ENCODE measurements around the gene LRRC56. TPM values are rescaled to one million over a fixed set of nuclear protein-coding genes. Genes with fewer than 3 reads are reported as not detected.

Gene LRRC56
- total RNA-seq, 2 experiments from 2014 or later = 2.4 TPM

- Histone ChIP-seq H3K4me1 (ENCODE audit: insufficient read depth, low read length) (peaks cover 40% of the 10 kb centered on the region), H3K4me3 (ENCODE audit: low read length) (peak overlapping the region; percentile 7), H3K27me3 (ENCODE audit: control insufficient read depth in 1 of 2, insufficient read depth in 2 of 2, low read length in 2 of 2) (no peaks in the 10 kb centered on the region), H3K9me3 (ENCODE audit: control insufficient read depth in 1 of 2, insufficient read depth in 1 of 2, low read length in 2 of 2) (no peaks in the 10 kb centered on the region), H3K27ac (ENCODE audit: low read depth in 1 of 2, low read length in 2 of 2) (no peak overlapping the region), H3K36me3 (ENCODE audit: insufficient read depth, low read length) (no peaks in the 10 kb centered on the region)
- ATAC-seq (ENCODE audit: poor library complexity) (no peak), DNase-seq (peak in 4 of 14 experiments; percentile 28 to 68 (median 57))
- intact Hi-C loops (cut with DNase I, micrococcal nuclease) = loop anchor here (1.0 to 2.0 kb wide), 7 partner anchors 17 to 209 kb away; no protein-coding TSS in a partner anchor
- Mint-ChIP-seq H3K36me3 (ENCODE audit: low read depth) (no peaks in the 10 kb centered on the region), H3K9me3 (no peaks in the 10 kb centered on the region), H3K27me3 (no peaks in the 10 kb centered on the region), H3K4me1 (ENCODE audit: low read depth) (peaks cover 7% of the 10 kb centered on the region), H3K27ac (no peak overlapping the region), H3K4me3 (peak overlapping the region; percentile 42)
- CTCF ChIA-PET = interaction anchor here (1.0 to 2.7 kb wide), 13 partner anchors 10 to 172 kb away, joined by 3 to 23 read pairs (median 5); partner anchors contain the start of genes HRAS, IRF7 and PHRF1
- no peak for TF ChIP-seq CTCF (IDR thresholded peaks at IDR 0.05)
- POLR2A ChIA-PET = interaction anchor here (0.7 to 3.9 kb wide), 13 partner anchors 9 to 349 kb away, joined by 3 to 27 read pairs (median 6); partner anchors contain the start of genes BET1L, HRAS, IRF7 and LRRC56
Observed at GRCh38 chr11:555780-556661, 18.7 kb downstream of the LRRC56 start.

- Mint-ChIP-seq H3K4me3 (peak overlapping the region; percentile 42), H3K36me3 (ENCODE audit: low read depth) (peaks cover 5% of the 10 kb centered on the region), H3K27me3 (no peaks in the 10 kb centered on the region), H3K9me3 (no peaks in the 10 kb centered on the region), H3K4me1 (ENCODE audit: low read depth) (peaks cover 12% of the 10 kb centered on the region), H3K27ac (no peak overlapping the region)
- Histone ChIP-seq H3K27ac (ENCODE audit: low read depth in 1 of 2, low read length in 2 of 2) (no peak overlapping the region), H3K36me3 (ENCODE audit: insufficient read depth, low read length) (no peaks in the 10 kb centered on the region), H3K9me3 (ENCODE audit: control insufficient read depth in 1 of 2, insufficient read depth in 1 of 2, low read length in 2 of 2) (no peaks in the 10 kb centered on the region), H3K4me3 (ENCODE audit: low read length) (no peak overlapping the region), H3K4me1 (ENCODE audit: insufficient read depth, low read length) (peaks cover 45% of the 10 kb centered on the region), H3K27me3 (ENCODE audit: control insufficient read depth in 1 of 2, insufficient read depth in 2 of 2, low read length in 2 of 2) (no peaks in the 10 kb centered on the region)
- ChIA-PET POLR2A (interaction anchor here (1.2 to 3.9 kb wide), 9 partner anchors 8 to 169 kb away, joined by 3 to 27 read pairs (median 7); partner anchors contain the start of genes HRAS, IRF7, LRRC56 and PHRF1), CTCF (interaction anchor here (1.0 to 2.7 kb wide), 5 partner anchors 12 to 171 kb away, joined by 3 to 23 read pairs (median 4); partner anchors contain the start of genes IRF7 and PHRF1)
- TF ChIP-seq CTCF (IDR thresholded peaks at IDR 0.05) = no peak
- peak in 1 of 14 experiments; percentile 46 for DNase-seq
- intact Hi-C loops (cut with DNase I, micrococcal nuclease) = loop anchor here in 1 of 2 experiments (2.0 kb wide), 1 partner anchor 18 kb away; no protein-coding TSS in a partner anchor
- ATAC-seq (ENCODE audit: poor library complexity) = no peak
Observed at GRCh38 chr11:556662-557256, 19.4 kb downstream of the LRRC56 start.

Data from CD4-positive, alpha-beta T cell (primary cell).